ENCODE data around the gene TRANK1.

- TF ChIP-seq CSDC2 (CRISPR knock-in tag; IDR thresholded peaks at IDR 0.05), result no peak
- TF ChIP-seq, protein P1, sequence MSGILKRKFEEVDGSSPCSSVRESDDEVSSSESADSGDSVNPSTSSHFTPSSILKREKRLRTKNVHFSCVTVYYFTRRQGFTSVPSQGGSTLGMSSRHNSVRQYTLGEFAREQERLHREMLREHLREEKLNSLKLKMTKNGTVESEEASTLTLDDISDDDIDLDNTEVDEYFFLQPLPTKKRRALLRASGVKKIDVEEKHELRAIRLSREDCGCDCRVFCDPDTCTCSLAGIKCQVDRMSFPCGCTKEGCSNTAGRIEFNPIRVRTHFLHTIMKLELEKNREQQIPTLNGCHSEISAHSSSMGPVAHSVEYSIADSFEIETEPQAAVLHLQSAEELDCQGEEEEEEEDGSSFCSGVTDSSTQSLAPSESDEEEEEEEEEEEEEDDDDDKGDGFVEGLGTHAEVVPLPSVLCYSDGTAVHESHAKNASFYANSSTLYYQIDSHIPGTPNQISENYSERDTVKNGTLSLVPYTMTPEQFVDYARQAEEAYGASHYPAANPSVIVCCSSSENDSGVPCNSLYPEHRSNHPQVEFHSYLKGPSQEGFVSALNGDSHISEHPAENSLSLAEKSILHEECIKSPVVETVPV (CRISPR knock-in tag; IDR thresholded peaks at IDR 0.05), result no peak
These were observed 120.4 kb downstream of the TRANK1 start for GRCh38 chr3:36824443-36824842.

Measured in SK-N-SH treated with all-trans-retinoic acid at 6 μM for 48 hours (cell line).